Measurements from ENCODE around the gene OGDH. TPM values are rescaled to one million over a fixed set of nuclear protein-coding genes. Genes with fewer than 3 reads are reported as not detected.

OGDH gene
- total RNA-seq, 1 donor from 2014 or later: 68.0 TPM

GRCh38 chr7:44567884-44568283, 38.5 kb upstream of the OGDH start:
- Mint-ChIP-seq H3K4me3 (ENCODE audit: unreplicated experiment) (no peak overlapping the region), H3K36me3 (ENCODE audit: unreplicated experiment) (peaks cover 60% of the 10 kb centered on the region), H3K4me1 (ENCODE audit: unreplicated experiment) (peaks cover 8% of the 10 kb centered on the region), H3K27ac (ENCODE audit: unreplicated experiment) (peak overlapping the region; percentile 44), H3K27me3 (ENCODE audit: unreplicated experiment) (no peaks in the 10 kb centered on the region), H3K9me3 (ENCODE audit: unreplicated experiment) (no peaks in the 10 kb centered on the region)
- no peak for TF ChIP-seq CTCF (IDR thresholded peaks at IDR 0.05)
- DNase-seq (ENCODE audit: extremely low spot score, unreplicated experiment): no peak

- H3K36me3 Mint-ChIP-seq (ENCODE audit: unreplicated experiment): peaks cover 64% of the 10 kb centered on the region
- DNase-seq (ENCODE audit: extremely low spot score, unreplicated experiment): no peak
- H3K9me3 Mint-ChIP-seq (ENCODE audit: unreplicated experiment): no peaks in the 10 kb centered on the region
- H3K4me3 Mint-ChIP-seq (ENCODE audit: unreplicated experiment): no peak overlapping the region
- H3K27me3 Mint-ChIP-seq (ENCODE audit: unreplicated experiment): no peaks in the 10 kb centered on the region
- no peak overlapping the region for H3K27ac Mint-ChIP-seq (ENCODE audit: unreplicated experiment)
- no peak for TF ChIP-seq CTCF (IDR thresholded peaks at IDR 0.05)
- peaks cover 14% of the 10 kb centered on the region for H3K4me1 Mint-ChIP-seq (ENCODE audit: unreplicated experiment)
Observed at GRCh38 chr7:44568771-44569560, 37.5 kb upstream of the OGDH start.

- H3K4me1 Mint-ChIP-seq (ENCODE audit: unreplicated experiment): peaks cover 23% of the 10 kb centered on the region
- no peak for TF ChIP-seq CTCF (IDR thresholded peaks at IDR 0.05)
- no peaks in the 10 kb centered on the region for H3K9me3 Mint-ChIP-seq (ENCODE audit: unreplicated experiment)
- H3K36me3 Mint-ChIP-seq (ENCODE audit: unreplicated experiment): peaks cover 56% of the 10 kb centered on the region
- H3K27me3 Mint-ChIP-seq (ENCODE audit: unreplicated experiment): no peaks in the 10 kb centered on the region
- no peak overlapping the region for H3K27ac Mint-ChIP-seq (ENCODE audit: unreplicated experiment)
- DNase-seq (ENCODE audit: extremely low spot score, unreplicated experiment): no peak
- H3K4me3 Mint-ChIP-seq (ENCODE audit: unreplicated experiment): no peak overlapping the region
Observed at GRCh38 chr7:44569959-44570358, 36.5 kb upstream of the OGDH start.

GRCh38 chr7:44572771-44573170, 33.7 kb upstream of the OGDH start:
- peaks cover 27% of the 10 kb centered on the region for H3K4me1 Mint-ChIP-seq (ENCODE audit: unreplicated experiment)
- H3K27me3 Mint-ChIP-seq (ENCODE audit: unreplicated experiment): no peaks in the 10 kb centered on the region
- no peak for DNase-seq (ENCODE audit: extremely low spot score, unreplicated experiment)
- H3K27ac Mint-ChIP-seq (ENCODE audit: unreplicated experiment): peak overlapping the region; percentile 95
- H3K4me3 Mint-ChIP-seq (ENCODE audit: unreplicated experiment): peak overlapping the region; percentile 96
- no peaks in the 10 kb centered on the region for H3K9me3 Mint-ChIP-seq (ENCODE audit: unreplicated experiment)
- TF ChIP-seq CTCF (IDR thresholded peaks at IDR 0.05): no peak
- H3K36me3 Mint-ChIP-seq (ENCODE audit: unreplicated experiment): peaks cover 41% of the 10 kb centered on the region

- TF ChIP-seq CTCF (IDR thresholded peaks at IDR 0.05): no peak
- Mint-ChIP-seq H3K36me3 (ENCODE audit: unreplicated experiment) (peaks cover 33% of the 10 kb centered on the region), H3K27me3 (ENCODE audit: unreplicated experiment) (no peaks in the 10 kb centered on the region), H3K9me3 (ENCODE audit: unreplicated experiment) (no peaks in the 10 kb centered on the region), H3K27ac (ENCODE audit: unreplicated experiment) (peak within 1 kb of the TSS; percentile 95), H3K4me3 (ENCODE audit: unreplicated experiment) (peak within 1 kb of the TSS; percentile 96), H3K4me1 (ENCODE audit: unreplicated experiment) (peaks cover 27% of the 10 kb centered on the region)
- peak; percentile 97 for DNase-seq (ENCODE audit: extremely low spot score, unreplicated experiment)
Observed at GRCh38 chr7:44573464-44574286, 32.8 kb upstream of the OGDH start, which contains the start of gene DDX56. Gene DDX56, minus strand, starts transcription at chr7:44573908. Its CDS starts 13 bp downstream, at chr7:44573895.
